Gastrocnemius medialis (tissue), 4 donors: ENCODE measurements around the gene ZBTB21.

Experiments used
- POLR2A ChIP-seq, 2 donors: fragments of 450-650 bp; IDR thresholded peaks; one replicate each; pipeline ENCODE4 v1.6.1; 2017; ENCODE audit warnings: antibody characterized with exemption in 2 of 2, mild to moderate bottlenecking in 2 of 2, moderate library complexity in 2 of 2
- TF ChIP-seq, protein P1 (sequence below), 5 experiments: fragments of 450-650 bp in 3 of 5; fragments of 200-600 bp in 2 of 5; sonication (generic) in 2 of 5; IDR thresholded peaks in 4 of 5; conservative IDR thresholded peaks in 1 of 5; 1 replicate in 4 of 5; 2 replicates in 1 of 5; pipeline ENCODE4 v1.5.1; 2016 to 2019; ENCODE audit warnings: antibody characterized with exemption in 5 of 5, mild to moderate bottlenecking in 3 of 5, moderate library complexity in 3 of 5

DNA sequence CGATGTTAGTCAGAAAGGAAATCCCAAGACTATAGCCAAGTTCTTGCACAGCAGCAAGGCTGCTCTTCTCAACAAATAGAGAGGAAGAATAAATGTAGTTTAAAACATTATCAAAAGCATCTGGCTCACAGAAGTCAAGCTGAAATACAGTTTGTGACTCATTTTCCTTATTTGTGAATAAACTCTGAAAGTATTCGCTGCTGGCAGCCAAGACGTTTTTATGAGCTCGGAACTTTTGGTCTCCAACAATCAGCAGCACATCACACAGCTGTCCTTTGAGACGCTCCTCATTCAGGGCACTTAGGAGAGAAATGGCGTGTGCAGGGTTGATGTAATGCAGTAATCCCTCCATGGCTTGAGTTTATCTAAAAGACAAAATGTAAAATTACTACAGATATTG lies 16.4 kb downstream of the ZBTB21 start:
- TF ChIP-seq, protein P1, sequence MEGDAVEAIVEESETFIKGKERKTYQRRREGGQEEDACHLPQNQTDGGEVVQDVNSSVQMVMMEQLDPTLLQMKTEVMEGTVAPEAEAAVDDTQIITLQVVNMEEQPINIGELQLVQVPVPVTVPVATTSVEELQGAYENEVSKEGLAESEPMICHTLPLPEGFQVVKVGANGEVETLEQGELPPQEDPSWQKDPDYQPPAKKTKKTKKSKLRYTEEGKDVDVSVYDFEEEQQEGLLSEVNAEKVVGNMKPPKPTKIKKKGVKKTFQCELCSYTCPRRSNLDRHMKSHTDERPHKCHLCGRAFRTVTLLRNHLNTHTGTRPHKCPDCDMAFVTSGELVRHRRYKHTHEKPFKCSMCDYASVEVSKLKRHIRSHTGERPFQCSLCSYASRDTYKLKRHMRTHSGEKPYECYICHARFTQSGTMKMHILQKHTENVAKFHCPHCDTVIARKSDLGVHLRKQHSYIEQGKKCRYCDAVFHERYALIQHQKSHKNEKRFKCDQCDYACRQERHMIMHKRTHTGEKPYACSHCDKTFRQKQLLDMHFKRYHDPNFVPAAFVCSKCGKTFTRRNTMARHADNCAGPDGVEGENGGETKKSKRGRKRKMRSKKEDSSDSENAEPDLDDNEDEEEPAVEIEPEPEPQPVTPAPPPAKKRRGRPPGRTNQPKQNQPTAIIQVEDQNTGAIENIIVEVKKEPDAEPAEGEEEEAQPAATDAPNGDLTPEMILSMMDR (IDR thresholded peaks at IDR 0.05 in 4 of 5, conservative IDR thresholded peaks at IDR 0.05 in 1 of 5): no peak
- no peak for TF ChIP-seq POLR2A (IDR thresholded peaks at IDR 0.05)
